Melanocyte of skin (primary cell): Measurements from ENCODE around the gene COPS9. TPM values are rescaled to one million over a fixed set of nuclear protein-coding genes. Genes with fewer than 3 reads are reported as not detected.

ENCODE experiments used
- total RNA-seq, 2 donors: library from RNA; depleted of rRNA; stranded (reverse); fragments of >200 nt; gene quantifications; 2 replicates each; pipeline ENCODE4 v1.2.3, GENCODE V29; 2012

Gene COPS9
- total RNA-seq: 10 to 100 TPM; 69.2 to 98.2 TPM

GRCh38 chr2:240136013-240136670, at the start of gene COPS9:
TSS of gene COPS9 (minus strand) at chr2:240136305. CDS start at chr2:240136284, 21 bp downstream.

DNA sequence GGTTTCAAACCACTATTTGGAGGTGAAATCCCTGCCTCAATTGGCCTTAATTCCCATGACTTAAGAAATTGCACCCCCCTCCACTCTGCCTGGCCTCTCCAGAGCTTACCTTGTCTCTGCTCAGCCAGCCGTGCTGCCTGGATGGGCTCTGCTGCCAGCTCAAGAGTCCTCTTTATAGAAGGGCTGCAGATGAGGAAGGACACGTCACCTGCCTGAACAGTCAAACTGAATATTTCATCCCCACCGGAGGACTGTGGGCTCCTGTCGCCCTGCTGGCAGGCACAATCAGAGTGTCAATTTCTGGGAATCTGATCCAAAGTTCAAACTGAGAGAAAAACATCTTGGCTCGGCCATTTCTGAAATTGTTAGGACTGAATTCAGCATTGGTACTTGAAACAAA, 4.4 kb upstream of the COPS9 start, which contains the start of gene OTOS:
OTOS (minus strand) TSS at position 148 of the 400 bp plus-strand sequence. CDS start 332 bp downstream, outside the sequence.

Other genes with a start within 250 kb of the COPS9 start
- 10 to 100 TPM; 71.9 to 80.6 TPM for gene NDUFA10, start 111.0 kb downstream of the COPS9 start, total RNA-seq
- not detected for gene OR6B2, start 105.9 kb downstream of the COPS9 start, total RNA-seq
- gene OR6B3, start 82.8 kb downstream of the COPS9 start, total RNA-seq: not detected
- gene OTOS, start 4.4 kb upstream of the COPS9 start, total RNA-seq: not detected